BLaER1 (cell line): ENCODE measurements around the gene DMXL1.

ENCODE experiments used
- H3K27ac ChIP-seq: shearing (Covaris generic); formaldehyde crosslinking; 2 replicates; pipeline ENCODE4 v1.8.1; 2022
- H3K27me3 ChIP-seq: shearing (Covaris generic); formaldehyde crosslinking; 2 replicates; pipeline ENCODE4 v1.8.1; 2022
- H3K36me3 ChIP-seq: shearing (Covaris generic); formaldehyde crosslinking; 2 replicates; pipeline ENCODE4 v1.8.1; 2022
- H3K4me1 ChIP-seq: shearing (Covaris generic); formaldehyde crosslinking; 2 replicates; pipeline ENCODE4 v1.8.1; 2022
- H3K4me2 ChIP-seq: shearing (Covaris generic); formaldehyde crosslinking; 2 replicates; pipeline ENCODE4 v1.8.1; 2022
- H3K4me3 ChIP-seq: shearing (Covaris generic); formaldehyde crosslinking; 2 replicates; pipeline ENCODE4 v1.8.1; 2022
- H3K9ac ChIP-seq: shearing (Covaris generic); formaldehyde crosslinking; 2 replicates; pipeline ENCODE4 v1.8.1; 2022
- H3K9me3 ChIP-seq: shearing (Covaris generic); formaldehyde crosslinking; 2 replicates; pipeline ENCODE4 v1.8.1; 2022
- H4K20me1 ChIP-seq: shearing (Covaris generic); formaldehyde crosslinking; 2 replicates; pipeline ENCODE4 v1.8.1; 2022
- Cebpa-rat ChIP-seq: shearing (Covaris generic); IDR thresholded peaks from 2 replicates; pipeline ENCODE4 v1.8.1; 2022

Gene DMXL1

GRCh38 chr5:119190470-119191095, 119.7 kb downstream of the DMXL1 start:
- no peaks in the 10 kb centered on the region for H3K9me3 ChIP-seq

DNA sequence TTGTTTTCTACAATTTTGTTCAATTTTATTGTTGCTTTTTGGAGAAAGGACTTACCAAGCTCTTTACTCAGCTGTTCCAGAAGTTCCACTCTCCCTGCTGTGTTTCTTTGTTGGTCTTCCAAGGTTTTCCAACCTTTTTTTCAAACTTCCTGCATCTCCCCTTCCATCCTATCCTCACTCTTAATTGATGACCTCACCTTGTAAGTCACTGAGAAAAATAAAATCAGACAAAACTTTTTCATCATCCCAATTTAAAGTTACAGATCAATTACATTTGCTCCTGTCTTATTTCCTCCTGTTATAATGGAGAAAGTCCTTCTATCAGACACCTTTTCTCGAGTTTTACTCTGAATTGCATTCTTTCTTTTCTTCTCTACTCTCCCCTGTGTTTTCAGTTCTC, 121.1 kb downstream of the DMXL1 start:
- Histone ChIP-seq H3K27me3 (no peaks in the 10 kb centered on the region), H3K4me1 (peaks cover 17% of the 10 kb centered on the region), H4K20me1 (no peaks in the 10 kb centered on the region), H3K4me3 (no peak overlapping the region), H3K27ac (no peak overlapping the region), H3K4me2 (no peak overlapping the region), H3K9me3 (no peaks in the 10 kb centered on the region), H3K9ac (no peak overlapping the region), H3K36me3 (peaks cover 14% of the 10 kb centered on the region)
- no peak for TF ChIP-seq Cebpa-rat

More at GRCh38 chr5:119190470-119191095, 119.7 kb downstream of the DMXL1 start:
- H3K4me3 ChIP-seq = no peak overlapping the region
- TF ChIP-seq Cebpa-rat = no peak
- peaks cover 11% of the 10 kb centered on the region for H3K4me1 ChIP-seq
- H3K9ac ChIP-seq = no peak overlapping the region
- no peaks in the 10 kb centered on the region for H4K20me1 ChIP-seq
- no peak overlapping the region for H3K27ac ChIP-seq
- no peaks in the 10 kb centered on the region for H3K27me3 ChIP-seq
- H3K36me3 ChIP-seq = peaks cover 14% of the 10 kb centered on the region
- H3K4me2 ChIP-seq = no peak overlapping the region

GRCh38 chr5:119200795-119201194, 129.9 kb downstream of the DMXL1 start:
- H3K27ac ChIP-seq = no peak overlapping the region
- no peak overlapping the region for H3K9ac ChIP-seq
- 0 out of 2 replicates have a peak, but pooled peaks cover 4% of the 10 kb centered on the region for H4K20me1 ChIP-seq
- H3K27me3 ChIP-seq = no peaks in the 10 kb centered on the region
- TF ChIP-seq Cebpa-rat = no peak
- H3K36me3 ChIP-seq = peaks cover 69% of the 10 kb centered on the region
- H3K4me1 ChIP-seq = 0 out of 2 replicates have a peak, but pooled peaks cover 5% of the 10 kb centered on the region
- peaks cover 20% of the 10 kb centered on the region for H3K9me3 ChIP-seq
- no peak overlapping the region for H3K4me3 ChIP-seq
- H3K4me2 ChIP-seq = no peak overlapping the region

DNA sequence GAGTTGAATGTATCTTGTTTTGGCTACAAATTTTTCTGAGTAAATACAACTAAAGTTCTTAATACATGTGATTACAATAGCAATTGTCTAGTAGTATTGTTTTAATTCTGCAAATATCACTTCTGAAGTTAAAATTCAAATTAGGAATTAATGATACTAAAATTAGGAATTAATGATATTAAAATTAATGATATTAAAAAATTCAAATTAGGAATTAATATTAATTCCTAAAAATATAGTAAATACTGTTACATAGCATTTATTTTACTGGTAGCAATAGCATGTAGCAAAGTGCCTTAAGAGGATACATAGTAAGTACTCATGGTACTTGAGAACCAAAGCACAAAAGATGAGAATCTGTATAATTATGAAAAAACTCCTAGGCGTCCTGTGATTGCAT, 136.2 kb downstream of the DMXL1 start:
- H3K36me3 ChIP-seq = peaks cover 37% of the 10 kb centered on the region
- TF ChIP-seq Cebpa-rat = no peak
- no peaks in the 10 kb centered on the region for H4K20me1 ChIP-seq
- H3K4me2 ChIP-seq = no peak overlapping the region
- H3K27ac ChIP-seq = no peak overlapping the region
- H3K9me3 ChIP-seq = 0 out of 2 replicates have a peak, but pooled peaks cover 2% of the 10 kb centered on the region
- no peak overlapping the region for H3K9ac ChIP-seq
- H3K4me3 ChIP-seq = no peak overlapping the region
- no peaks in the 10 kb centered on the region for H3K4me1 ChIP-seq
- H3K27me3 ChIP-seq = no peaks in the 10 kb centered on the region

DNA sequence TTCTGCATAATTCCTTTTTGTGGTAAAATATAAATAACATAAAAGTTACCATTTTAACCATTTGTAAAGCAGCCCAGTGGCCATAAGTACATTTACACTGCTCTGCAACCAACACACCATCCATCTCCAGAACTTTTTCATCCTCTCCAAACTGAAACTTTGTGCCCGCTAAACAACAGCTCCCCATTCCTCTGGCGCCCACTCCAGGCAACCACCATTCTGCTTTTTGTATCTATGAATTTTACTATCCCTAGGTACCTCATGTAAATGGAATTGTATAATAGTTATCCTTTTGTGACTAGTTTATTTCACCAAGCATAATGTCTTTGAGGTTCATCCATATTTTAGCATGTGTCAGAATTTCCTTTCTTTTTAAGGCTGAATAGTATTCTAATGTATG, 141.1 kb downstream of the DMXL1 start:
- Histone ChIP-seq H3K4me2 (no peak overlapping the region), H3K9me3 (no peaks in the 10 kb centered on the region), H3K4me1 (no peaks in the 10 kb centered on the region), H3K9ac (no peak overlapping the region), H3K27ac (no peak overlapping the region), H3K27me3 (no peaks in the 10 kb centered on the region), H3K4me3 (no peak overlapping the region), H4K20me1 (no peaks in the 10 kb centered on the region), H3K36me3 (peaks cover 32% of the 10 kb centered on the region)
- TF ChIP-seq Cebpa-rat = no peak

GRCh38 chr5:119212676-119213075, 141.8 kb downstream of the DMXL1 start:
- H3K27ac ChIP-seq = no peak overlapping the region
- peaks cover 32% of the 10 kb centered on the region for H3K36me3 ChIP-seq
- no peaks in the 10 kb centered on the region for H4K20me1 ChIP-seq
- no peaks in the 10 kb centered on the region for H3K27me3 ChIP-seq
- H3K9me3 ChIP-seq = no peaks in the 10 kb centered on the region
- H3K4me1 ChIP-seq = no peaks in the 10 kb centered on the region
- H3K4me3 ChIP-seq = no peak overlapping the region
- H3K9ac ChIP-seq = no peak overlapping the region
- no peak for TF ChIP-seq Cebpa-rat
- H3K4me2 ChIP-seq = no peak overlapping the region

- no peak for TF ChIP-seq Cebpa-rat
- Histone ChIP-seq H4K20me1 (no peaks in the 10 kb centered on the region), H3K36me3 (peaks cover 23% of the 10 kb centered on the region), H3K4me1 (no peaks in the 10 kb centered on the region), H3K4me2 (no peak overlapping the region), H3K9ac (no peak overlapping the region), H3K4me3 (no peak overlapping the region), H3K9me3 (no peaks in the 10 kb centered on the region), H3K27ac (no peak overlapping the region), H3K27me3 (no peaks in the 10 kb centered on the region)
Measured at GRCh38 chr5:119217183-119217582, 146.3 kb downstream of the DMXL1 start.

DNA sequence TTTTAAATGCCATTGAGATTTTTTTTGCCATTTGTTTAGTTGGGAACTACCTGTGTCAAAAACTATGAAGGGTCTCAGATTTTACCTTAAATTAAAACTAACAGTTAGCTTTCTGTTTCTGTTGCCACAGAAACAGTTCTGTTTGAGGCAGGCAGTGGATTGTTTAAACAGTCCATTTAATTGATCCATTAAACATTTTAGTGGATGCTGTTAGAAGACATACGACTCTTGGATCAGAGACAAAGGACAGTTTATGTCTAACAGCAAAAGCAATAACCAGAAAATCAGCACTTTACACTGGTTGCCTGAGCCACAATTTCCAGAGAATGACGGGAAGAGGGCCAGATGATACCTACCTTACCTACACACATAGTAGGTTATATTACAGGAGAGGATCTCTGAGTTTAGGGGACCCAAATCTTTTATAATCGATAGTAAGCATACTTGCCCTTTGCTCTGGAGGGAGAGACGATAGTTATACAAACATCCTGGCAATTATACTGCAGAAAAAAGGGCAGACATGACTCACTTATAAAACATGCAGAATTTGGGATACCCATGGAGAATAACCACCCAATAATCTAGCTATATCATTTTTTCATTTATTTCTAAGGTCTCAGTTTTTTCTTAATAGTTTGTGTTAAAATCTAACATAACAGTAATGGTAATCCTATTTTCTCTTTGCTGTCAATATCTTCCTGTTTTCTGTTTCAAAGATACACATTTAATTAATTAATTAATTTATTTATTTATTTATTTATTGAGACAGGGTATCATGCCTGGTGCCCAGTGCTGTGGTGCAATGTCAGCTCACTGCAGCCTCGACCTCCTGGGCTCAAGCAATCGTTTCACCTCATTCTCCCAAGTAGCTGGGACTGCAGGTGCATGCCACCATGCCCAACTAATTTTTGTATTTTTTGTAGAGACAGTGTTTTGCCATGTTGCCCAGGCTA, 148.2 kb downstream of the DMXL1 start:
- H3K36me3 ChIP-seq = peaks cover 25% of the 10 kb centered on the region
- no peak for TF ChIP-seq Cebpa-rat
- no peak overlapping the region for H3K4me3 ChIP-seq
- H3K9ac ChIP-seq = no peak overlapping the region
- no peak overlapping the region for H3K27ac ChIP-seq
- no peak overlapping the region for H3K4me2 ChIP-seq
- H4K20me1 ChIP-seq = no peaks in the 10 kb centered on the region
- H3K4me1 ChIP-seq = no peaks in the 10 kb centered on the region
- no peaks in the 10 kb centered on the region for H3K27me3 ChIP-seq
- no peaks in the 10 kb centered on the region for H3K9me3 ChIP-seq

GRCh38 chr5:119220576-119221197, 149.8 kb downstream of the DMXL1 start:
- Histone ChIP-seq H3K4me2 (no peak overlapping the region), H3K9ac (no peak overlapping the region), H4K20me1 (no peaks in the 10 kb centered on the region), H3K4me3 (no peak overlapping the region), H3K4me1 (no peaks in the 10 kb centered on the region), H3K27me3 (no peaks in the 10 kb centered on the region), H3K36me3 (peaks cover 14% of the 10 kb centered on the region), H3K27ac (no peak overlapping the region), H3K9me3 (no peaks in the 10 kb centered on the region)
- TF ChIP-seq Cebpa-rat = no peak

DNA sequence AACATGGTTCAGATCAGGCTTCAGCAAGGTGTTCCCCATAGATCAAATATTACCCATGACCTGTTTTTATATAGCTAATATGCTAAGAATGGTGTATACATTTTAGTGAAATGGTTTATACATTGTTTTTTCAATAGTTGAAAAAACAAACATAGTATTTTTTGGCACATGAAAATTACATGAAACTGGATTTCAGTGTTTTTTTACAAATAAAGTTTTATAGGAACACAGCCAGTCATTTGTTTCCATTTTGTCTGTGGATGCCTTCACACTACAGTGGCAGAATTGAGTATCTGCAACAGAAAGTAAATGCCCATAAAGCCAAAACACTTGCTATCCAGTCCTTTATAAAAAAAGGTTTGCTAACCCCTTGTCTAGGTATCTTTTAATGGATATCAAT, 150.4 kb downstream of the DMXL1 start:
- Histone ChIP-seq H3K27ac (no peak overlapping the region), H3K9me3 (no peaks in the 10 kb centered on the region), H3K4me1 (no peaks in the 10 kb centered on the region), H4K20me1 (no peaks in the 10 kb centered on the region), H3K9ac (no peak overlapping the region), H3K4me3 (no peak overlapping the region), H3K36me3 (peaks cover 13% of the 10 kb centered on the region), H3K27me3 (no peaks in the 10 kb centered on the region), H3K4me2 (no peak overlapping the region)
- TF ChIP-seq Cebpa-rat = no peak
